Measurements from ENCODE around the gene VWA8. TPM values are rescaled to one million over a fixed set of nuclear protein-coding genes. Genes with fewer than 3 reads are reported as not detected.

The VWA8 gene
- total RNA-seq, 2 experiments from 2014 or later, result 21.7 to 26.2 TPM

DNA sequence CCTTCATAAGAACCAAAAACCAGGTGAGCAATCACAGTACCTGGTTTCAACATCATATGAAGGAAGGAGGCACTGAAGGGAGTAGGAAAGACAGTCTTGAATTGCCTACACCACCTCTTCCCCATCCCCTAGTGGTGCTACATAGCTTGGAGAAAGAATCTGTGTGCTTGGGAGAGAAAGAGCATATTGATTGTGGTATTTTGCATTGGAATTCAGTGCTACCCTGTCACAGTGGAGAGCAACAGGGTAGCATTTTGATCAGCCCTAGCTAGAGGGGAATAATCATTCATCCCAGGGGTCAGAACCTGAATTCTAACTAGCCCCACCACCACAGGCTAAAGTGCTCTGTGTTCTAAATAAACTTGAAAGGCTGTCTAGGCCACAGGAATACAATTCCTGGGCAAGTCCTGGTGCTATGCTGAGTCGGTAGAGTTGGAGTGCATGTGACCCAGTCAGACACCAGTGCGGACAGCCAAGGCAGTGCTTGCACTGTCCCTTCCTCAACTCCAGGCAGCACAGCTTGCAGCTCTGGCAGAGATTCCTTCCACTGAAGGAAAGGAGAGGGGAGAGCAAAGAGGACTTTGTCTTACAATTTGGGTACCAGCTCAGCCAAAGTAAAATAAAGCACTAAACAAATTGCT lies 158.7 kb downstream of the VWA8 start:
- peaks cover 17% of the 10 kb centered on the region for H3K9me3 Mint-ChIP-seq (ENCODE audit: low read depth)
- POLR2A ChIA-PET, result no interaction called here
- H3K36me3 Mint-ChIP-seq (ENCODE audit: low read depth), result peaks cover 63% of the 10 kb centered on the region
- DNase-seq, result no peak
- intact Hi-C loops (cut with DNase I, micrococcal nuclease), result no loop called here
- no peak overlapping the region for H3K4me3 Mint-ChIP-seq
- CTCF ChIA-PET, result interaction anchor here (1.1 kb wide), 1 partner anchor 14 kb away, joined by 4 read pairs; no protein-coding TSS in a partner anchor
- ATAC-seq, result no peak
- no peaks in the 10 kb centered on the region for H3K27me3 Mint-ChIP-seq
- no peak overlapping the region for H3K27ac Mint-ChIP-seq
- H3K4me1 Mint-ChIP-seq, result peaks cover 23% of the 10 kb centered on the region

DNA sequence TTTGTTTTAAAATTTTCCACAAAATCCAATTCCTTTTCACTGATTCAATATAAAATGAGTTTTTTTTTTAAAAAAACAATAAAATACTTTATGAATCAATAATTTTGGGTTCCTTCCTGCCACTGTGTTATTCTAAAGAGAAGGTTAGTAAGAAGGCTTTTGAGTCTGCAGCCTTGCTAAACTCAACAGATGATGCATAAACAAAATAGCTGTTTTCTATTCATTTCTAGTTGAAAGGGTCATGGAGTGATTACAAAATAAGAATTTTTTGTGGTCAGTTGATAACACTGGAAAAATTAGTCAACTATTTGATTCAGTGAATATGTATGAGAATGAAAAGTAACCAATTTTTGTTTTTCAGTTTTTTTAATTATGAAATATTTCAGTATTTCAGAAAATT lies 169.9 kb downstream of the VWA8 start:
- ChIA-PET CTCF (no interaction called here), POLR2A (no interaction called here)
- no peaks in the 10 kb centered on the region for H3K4me1 Mint-ChIP-seq
- no peaks in the 10 kb centered on the region for H3K9me3 Mint-ChIP-seq (ENCODE audit: low read depth)
- H3K4me3 Mint-ChIP-seq, result no peak overlapping the region
- H3K27ac Mint-ChIP-seq, result no peak overlapping the region
- DNase-seq (no peak), ATAC-seq (no peak)
- peaks cover 17% of the 10 kb centered on the region for H3K36me3 Mint-ChIP-seq (ENCODE audit: low read depth)
- H3K27me3 Mint-ChIP-seq, result no peaks in the 10 kb centered on the region
- intact Hi-C loops (cut with DNase I, micrococcal nuclease), result no loop called here

DNA sequence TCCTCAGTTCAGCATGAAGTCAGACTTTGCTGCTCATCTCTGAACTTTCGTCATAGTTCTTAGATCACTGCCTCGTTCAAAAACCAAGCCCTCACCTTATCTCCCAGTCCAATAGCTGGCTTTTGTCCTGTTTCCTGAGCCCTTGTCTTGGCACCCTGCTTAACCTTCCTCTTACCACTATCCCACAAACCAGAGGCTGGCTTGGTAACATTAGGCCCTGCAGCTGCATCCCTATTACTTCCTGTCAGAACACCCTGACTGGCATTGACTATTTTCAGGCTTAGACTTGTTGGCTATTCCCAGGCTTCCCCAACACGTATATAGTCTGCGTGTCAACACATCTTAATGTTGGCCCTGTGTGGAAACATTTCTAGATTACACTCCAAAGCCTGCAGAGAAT lies 172.4 kb downstream of the VWA8 start:
- POLR2A ChIA-PET, result no interaction called here
- DNase-seq (no peak), ATAC-seq (no peak)
- Mint-ChIP-seq H3K27ac (no peak overlapping the region), H3K4me1 (no peaks in the 10 kb centered on the region), H3K4me3 (no peak overlapping the region), H3K36me3 (ENCODE audit: low read depth) (peaks cover 3% of the 10 kb centered on the region), H3K27me3 (no peaks in the 10 kb centered on the region), H3K9me3 (ENCODE audit: low read depth) (no peaks in the 10 kb centered on the region)
- CTCF ChIA-PET, result interaction anchor here (1.3 to 1.5 kb wide), 2 partner anchors 13 to 19 kb away, joined by 3 to 4 read pairs; no protein-coding TSS in a partner anchor
- intact Hi-C loops (cut with DNase I, micrococcal nuclease), result no loop called here

DNA sequence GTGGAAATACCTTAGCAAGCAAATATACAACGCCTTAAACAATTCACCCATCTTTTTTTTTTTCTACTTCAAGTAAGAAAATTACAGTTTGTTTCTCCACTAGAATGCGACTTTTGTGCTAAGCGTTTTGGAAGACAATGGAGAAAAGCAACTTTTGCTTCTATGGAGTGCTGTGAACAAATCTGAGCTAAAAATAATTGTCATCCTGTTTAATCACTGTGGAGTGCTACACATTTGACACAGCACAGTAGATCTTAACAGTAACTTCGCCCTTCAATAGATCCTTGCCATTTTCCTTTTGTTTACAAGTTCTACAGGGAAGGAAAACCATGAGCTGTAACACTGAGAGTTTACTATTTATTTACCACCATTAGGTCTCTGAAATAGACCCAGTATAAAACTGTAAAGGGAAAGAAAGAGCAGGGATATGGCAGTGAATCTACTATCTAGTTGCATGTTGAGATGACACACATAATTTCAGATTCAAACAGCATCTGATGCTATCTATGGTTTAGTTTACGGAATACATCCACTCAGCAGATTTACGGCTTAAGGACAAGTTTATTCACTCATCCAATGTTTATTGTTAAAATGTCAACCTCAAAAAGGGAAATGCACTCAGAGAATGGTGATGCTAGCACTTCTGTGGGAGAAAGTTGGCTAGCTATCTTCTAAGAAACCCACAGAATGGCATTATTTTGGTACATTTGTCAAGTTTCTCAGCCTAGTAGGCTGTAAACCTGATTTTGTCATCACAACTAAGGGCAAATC lies 175.3 kb downstream of the VWA8 start:
- ATAC-seq, result no peak
- Mint-ChIP-seq H3K9me3 (ENCODE audit: low read depth) (no peaks in the 10 kb centered on the region), H3K4me3 (no peak overlapping the region), H3K27me3 (no peaks in the 10 kb centered on the region), H3K4me1 (no peaks in the 10 kb centered on the region), H3K27ac (no peak overlapping the region), H3K36me3 (ENCODE audit: low read depth) (peaks cover 3% of the 10 kb centered on the region)
- ChIA-PET POLR2A (no interaction called here), CTCF (interaction anchor here (0.7 kb wide), 1 partner anchor 327 kb away, joined by 4 read pairs; no protein-coding TSS in a partner anchor)
- DNase-seq, result no peak
- intact Hi-C loops (cut with DNase I, micrococcal nuclease), result no loop called here

DNA sequence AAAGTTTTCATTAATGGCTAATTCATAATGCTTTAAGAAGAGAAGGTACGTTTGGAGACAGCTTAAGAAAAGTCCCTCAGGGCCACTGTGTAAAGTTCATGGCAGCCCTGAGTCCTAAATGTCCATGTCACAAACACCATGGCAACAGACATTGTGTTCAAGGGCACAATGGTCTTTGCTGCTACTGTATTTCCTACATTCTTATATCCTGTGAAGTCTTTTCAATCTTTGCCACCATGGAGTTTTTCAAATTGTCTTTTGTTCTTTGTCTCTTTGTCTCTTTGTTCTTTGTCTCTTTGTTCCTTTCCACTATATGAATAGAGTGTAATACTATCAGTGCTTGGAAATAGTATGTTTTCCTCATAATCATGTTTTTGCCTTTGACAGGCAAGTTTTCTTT lies 178.8 kb downstream of the VWA8 start:
- Mint-ChIP-seq H3K27ac (no peak overlapping the region), H3K4me3 (no peak overlapping the region), H3K9me3 (ENCODE audit: low read depth) (no peaks in the 10 kb centered on the region), H3K27me3 (no peaks in the 10 kb centered on the region), H3K36me3 (ENCODE audit: low read depth) (peaks cover 3% of the 10 kb centered on the region), H3K4me1 (no peaks in the 10 kb centered on the region)
- DNase-seq, result no peak
- ATAC-seq, result no peak
- intact Hi-C loops (cut with DNase I, micrococcal nuclease), result no loop called here
- ChIA-PET CTCF (no interaction called here), POLR2A (no interaction called here)

DNA sequence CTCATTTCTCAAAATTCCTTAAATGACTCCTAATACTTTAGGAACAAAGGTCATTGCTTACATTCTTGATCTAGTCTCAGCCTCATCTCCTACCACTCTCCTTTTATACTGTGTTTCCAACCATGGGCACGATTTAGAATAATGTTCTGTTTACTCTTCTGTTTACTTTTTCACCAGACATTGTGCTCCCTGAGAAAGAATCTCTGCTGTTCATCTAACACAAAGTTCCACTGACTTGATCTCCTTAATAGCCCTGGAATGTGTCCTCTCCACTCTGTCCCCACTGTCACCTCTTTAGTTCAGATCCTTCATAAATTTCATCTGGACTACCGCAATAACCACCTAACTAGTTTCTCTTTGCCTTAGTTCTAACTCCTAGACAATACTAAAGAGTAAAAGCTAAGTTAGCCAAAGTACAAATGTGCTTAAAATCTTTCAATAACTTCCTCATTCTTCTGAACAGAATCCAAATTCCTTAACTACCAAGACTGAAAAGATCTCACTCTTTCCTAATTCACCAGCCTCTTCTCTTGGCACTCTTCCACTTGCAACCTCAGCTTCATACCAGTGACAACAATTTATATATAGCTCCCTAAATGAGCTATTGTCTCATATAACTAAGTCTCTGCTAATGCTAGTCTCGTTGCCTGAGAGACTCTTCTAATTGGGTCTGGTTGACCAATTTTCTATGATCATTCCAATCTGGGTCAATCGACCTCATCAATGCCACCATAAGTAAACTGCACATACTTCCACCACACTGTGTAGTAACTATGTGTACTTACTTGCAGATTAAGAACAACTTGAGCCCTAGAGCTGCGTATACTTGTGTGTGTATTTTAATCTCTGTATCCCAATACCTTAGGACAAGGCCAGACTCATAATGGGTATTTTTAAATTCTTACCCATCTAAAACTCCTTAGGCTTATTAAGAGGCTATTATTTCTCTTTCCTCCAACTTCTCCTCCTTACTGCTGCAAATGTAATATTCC lies 179.9 kb downstream of the VWA8 start:
- intact Hi-C loops (cut with DNase I, micrococcal nuclease), result no loop called here
- Mint-ChIP-seq H3K9me3 (ENCODE audit: low read depth) (no peaks in the 10 kb centered on the region), H3K27ac (no peak overlapping the region), H3K4me3 (no peak overlapping the region), H3K4me1 (no peaks in the 10 kb centered on the region), H3K27me3 (no peaks in the 10 kb centered on the region), H3K36me3 (ENCODE audit: low read depth) (no peaks in the 10 kb centered on the region)
- CTCF ChIA-PET, result interaction anchor here (0.8 to 1.2 kb wide), 3 partner anchors 12 to 334 kb away, joined by 3 to 4 read pairs (median 3); no protein-coding TSS in a partner anchor
- DNase-seq (no peak), ATAC-seq (no peak)
- POLR2A ChIA-PET, result interaction anchor here (0.5 kb wide), 1 partner anchor 469 kb away, joined by 3 read pairs; no protein-coding TSS in a partner anchor

DNA sequence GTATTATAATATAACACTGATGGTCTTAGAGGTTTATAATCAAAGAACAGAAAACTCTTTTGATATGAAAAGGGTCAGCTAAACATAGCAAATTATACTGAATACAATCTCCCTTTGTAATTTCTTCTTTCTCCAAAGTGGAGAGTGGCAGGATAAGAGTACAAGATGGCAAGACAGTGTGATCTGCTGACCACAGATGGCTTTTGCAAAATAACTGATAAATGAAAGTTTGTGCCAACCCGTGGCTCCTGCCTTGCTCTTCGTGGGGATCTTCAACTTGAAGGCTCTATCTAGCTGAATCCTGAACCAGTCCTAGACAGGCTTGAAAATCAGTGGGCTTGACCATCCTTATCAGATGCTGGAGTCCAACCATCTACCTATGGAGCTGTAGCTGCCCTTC lies 185.7 kb downstream of the VWA8 start:
- Mint-ChIP-seq H3K27ac (no peak overlapping the region), H3K27me3 (no peaks in the 10 kb centered on the region), H3K4me1 (no peaks in the 10 kb centered on the region), H3K9me3 (ENCODE audit: low read depth) (no peaks in the 10 kb centered on the region), H3K4me3 (no peak overlapping the region), H3K36me3 (ENCODE audit: low read depth) (no peaks in the 10 kb centered on the region)
- POLR2A ChIA-PET, result no interaction called here
- ATAC-seq, result no peak
- CTCF ChIA-PET, result interaction anchor here (1.0 kb wide), 1 partner anchor 9 kb away, joined by 5 read pairs; no protein-coding TSS in a partner anchor
- intact Hi-C loops (cut with DNase I, micrococcal nuclease), result no loop called here
- DNase-seq, result no peak

DNA sequence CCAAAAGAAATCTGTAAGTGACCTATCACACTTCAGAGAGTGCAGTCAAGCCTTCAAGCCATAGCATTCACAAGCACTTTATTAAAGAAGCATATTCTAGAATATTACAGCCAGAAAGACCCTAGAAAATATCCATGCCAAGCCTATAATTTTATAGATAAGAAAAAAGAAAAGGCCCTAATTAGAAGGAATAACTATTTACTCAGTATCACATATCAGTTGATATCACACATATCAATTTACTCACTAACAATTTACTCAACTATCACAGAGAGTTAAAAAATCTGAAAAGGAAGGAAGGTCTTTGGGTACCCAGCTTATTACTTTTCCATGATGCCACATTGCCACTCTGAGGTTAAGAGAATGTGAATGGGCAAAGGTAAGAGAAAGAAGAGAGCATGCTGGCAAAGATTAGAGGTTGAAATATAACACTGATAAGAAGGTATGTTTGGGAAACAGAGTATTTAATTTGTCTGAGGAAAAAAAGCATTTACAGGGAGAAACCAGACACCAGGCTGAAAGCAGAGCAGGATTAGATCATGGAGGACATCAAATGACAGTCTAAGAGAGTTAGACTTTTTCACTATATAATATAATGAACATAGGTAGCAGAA lies 186.2 kb downstream of the VWA8 start:
- H3K9me3 Mint-ChIP-seq (ENCODE audit: low read depth), result no peaks in the 10 kb centered on the region
- no peak overlapping the region for H3K4me3 Mint-ChIP-seq
- intact Hi-C loops (cut with DNase I, micrococcal nuclease), result no loop called here
- no peaks in the 10 kb centered on the region for H3K27me3 Mint-ChIP-seq
- no peaks in the 10 kb centered on the region for H3K4me1 Mint-ChIP-seq
- CTCF ChIA-PET, result interaction anchor here (1.0 kb wide), 1 partner anchor 9 kb away, joined by 5 read pairs; no protein-coding TSS in a partner anchor
- no peak overlapping the region for H3K27ac Mint-ChIP-seq
- POLR2A ChIA-PET, result no interaction called here
- no peaks in the 10 kb centered on the region for H3K36me3 Mint-ChIP-seq (ENCODE audit: low read depth)
- no peak for ATAC-seq
- DNase-seq, result no peak

DNA sequence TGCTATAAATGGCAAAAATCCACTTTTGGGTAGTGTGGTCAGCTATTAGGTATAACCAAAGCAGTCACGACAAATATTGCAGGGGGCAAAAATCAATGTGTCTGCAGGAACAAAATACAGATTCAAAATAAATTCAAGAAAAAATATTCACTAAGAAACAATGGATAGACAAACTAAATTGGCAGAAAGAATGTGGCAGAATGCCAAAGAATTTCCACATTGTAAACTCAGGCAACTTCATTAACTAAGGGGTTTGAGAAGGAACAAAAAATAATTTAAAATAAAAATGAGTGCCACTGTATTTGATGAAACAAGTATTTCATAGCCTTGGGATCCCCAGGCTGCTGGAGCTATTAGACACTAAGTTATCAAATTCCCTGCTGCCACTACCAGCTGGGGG lies 193.1 kb downstream of the VWA8 start:
- H3K36me3 Mint-ChIP-seq (ENCODE audit: low read depth), result peaks cover under 1% of the 10 kb centered on the region
- H3K4me3 Mint-ChIP-seq, result no peak overlapping the region
- no peak overlapping the region for H3K27ac Mint-ChIP-seq
- DNase-seq, result no peak
- intact Hi-C loops (cut with DNase I, micrococcal nuclease), result no loop called here
- no peaks in the 10 kb centered on the region for H3K9me3 Mint-ChIP-seq (ENCODE audit: low read depth)
- CTCF ChIA-PET, result no interaction called here
- H3K27me3 Mint-ChIP-seq, result no peaks in the 10 kb centered on the region
- ATAC-seq, result no peak
- H3K4me1 Mint-ChIP-seq, result peaks cover 23% of the 10 kb centered on the region
- POLR2A ChIA-PET, result no interaction called here

DNA sequence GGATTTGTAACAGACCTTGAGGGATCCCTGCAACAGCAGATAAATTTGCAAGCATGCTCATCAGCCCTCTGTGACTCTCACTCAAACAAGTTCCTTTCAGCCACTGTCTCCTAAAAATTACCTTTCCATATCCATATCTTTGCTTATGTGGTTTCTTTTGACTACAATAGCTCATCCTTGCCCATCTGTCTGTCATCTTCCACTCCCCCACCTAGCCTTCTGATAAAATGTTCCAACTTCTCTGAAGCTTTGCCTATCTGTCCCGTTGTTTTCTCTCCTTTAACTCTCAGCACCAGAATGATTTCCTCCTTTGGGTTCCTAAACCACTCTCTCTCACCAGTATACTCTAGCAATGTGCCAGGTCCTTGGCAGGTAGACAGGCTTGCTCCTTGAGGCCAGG lies 194.5 kb downstream of the VWA8 start:
- DNase-seq, result no peak
- ChIA-PET POLR2A (interaction anchor here (0.8 kb wide), 1 partner anchor 437 kb away, joined by 3 read pairs; no protein-coding TSS in a partner anchor), CTCF (interaction anchor here (0.8 kb wide), 1 partner anchor 9 kb away, joined by 5 read pairs; no protein-coding TSS in a partner anchor)
- intact Hi-C loops (cut with DNase I, micrococcal nuclease), result no loop called here
- peaks cover 23% of the 10 kb centered on the region for H3K4me1 Mint-ChIP-seq
- no peak for ATAC-seq
- H3K27me3 Mint-ChIP-seq, result no peaks in the 10 kb centered on the region
- peaks cover 2% of the 10 kb centered on the region for H3K36me3 Mint-ChIP-seq (ENCODE audit: low read depth)
- no peak overlapping the region for H3K27ac Mint-ChIP-seq
- H3K4me3 Mint-ChIP-seq, result no peak overlapping the region
- H3K9me3 Mint-ChIP-seq (ENCODE audit: low read depth), result no peaks in the 10 kb centered on the region

DNA sequence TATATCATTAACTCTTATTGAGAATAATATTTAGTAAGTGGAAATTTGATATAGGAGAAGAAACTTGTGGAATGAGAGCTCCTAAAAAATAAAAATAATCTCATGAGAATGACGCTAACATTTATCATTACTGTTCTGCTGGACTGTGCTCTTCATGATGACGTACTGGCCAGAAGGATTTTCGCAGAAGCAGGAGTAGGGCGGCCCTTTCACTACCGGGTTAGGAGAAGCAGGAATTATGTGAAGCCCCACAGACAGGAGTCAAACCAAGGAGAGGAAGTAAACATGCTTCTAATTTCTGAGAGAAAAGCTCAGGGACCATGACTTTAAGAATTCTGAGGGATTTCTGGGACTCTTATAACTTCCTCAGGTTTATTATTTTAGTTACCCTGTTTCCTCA lies 195.1 kb downstream of the VWA8 start:
- Mint-ChIP-seq H3K27me3 (no peaks in the 10 kb centered on the region), H3K9me3 (ENCODE audit: low read depth) (no peaks in the 10 kb centered on the region), H3K27ac (no peak overlapping the region), H3K4me1 (peaks cover 23% of the 10 kb centered on the region), H3K4me3 (no peak overlapping the region), H3K36me3 (ENCODE audit: low read depth) (peaks cover 6% of the 10 kb centered on the region)
- DNase-seq, result no peak
- no peak for ATAC-seq
- ChIA-PET CTCF (interaction anchor here (0.8 kb wide), 1 partner anchor 10 kb away, joined by 5 read pairs; no protein-coding TSS in a partner anchor), POLR2A (interaction anchor here (0.8 kb wide), 1 partner anchor 438 kb away, joined by 3 read pairs; no protein-coding TSS in a partner anchor)
- intact Hi-C loops (cut with DNase I, micrococcal nuclease), result no loop called here
